WTC11 (cell line): ENCODE data around the gene SOD1. TPM values are rescaled to one million over a fixed set of nuclear protein-coding genes. Genes with fewer than 3 reads are reported as not detected.
A peak's percentile ranks its signal among the peaks of the same experiment; 100 is the strongest.

ENCODE experiments used
- ATAC-seq: fragments of 200-7000 bp; cut with Tn5 transposase; 2 replicates; pipeline ENCODE4 v1.10.0; 2021; ENCODE audit warnings: mild to moderate bottlenecking, moderate library complexity
- CTCF ChIA-PET: fragments of 300-600 bp; sonication (Branson Sonifier 250); formaldehyde crosslinking; loops from one replicate; lab custom pipeline; 2021; ENCODE audit warnings: antibody characterized with exemption; lab: Charles Lee
- POLR2A ChIA-PET: fragments of 350-600 bp; sonication (Branson Sonifier 250); formaldehyde crosslinking; loops from one replicate; lab custom pipeline; 2021; ENCODE audit warnings: antibody characterized with exemption; lab: Charles Lee
- DNase-seq: peaks from one replicate; pipeline ENCODE4 v3.0.0; 2021; ENCODE audit warnings: low spot score
- H3K27ac Mint-ChIP-seq: 2 replicates; pipeline ENCODE4 v1.8.0; 2021; ENCODE audit warnings: mixed read lengths
- H3K27me3 Mint-ChIP-seq: 2 replicates; pipeline ENCODE4 v1.8.0; 2021; ENCODE audit warnings: low read depth, mild to moderate bottlenecking, moderate library complexity, mixed read lengths
- H3K36me3 Mint-ChIP-seq: 2 replicates; pipeline ENCODE4 v1.8.0; 2021; ENCODE audit warnings: mixed read lengths
- H3K4me1 Mint-ChIP-seq: 2 replicates; pipeline ENCODE4 v1.8.0; 2022; ENCODE audit warnings: mixed read lengths
- H3K4me3 Mint-ChIP-seq: 2 replicates; pipeline ENCODE4 v1.8.0; 2021; ENCODE audit warnings: mild to moderate bottlenecking, moderate library complexity, mixed read lengths
- H3K9me3 Mint-ChIP-seq: 2 replicates; pipeline ENCODE4 v1.8.0; 2021; ENCODE audit warnings: mixed read lengths
- ATF1 ChIP-seq: sonication (generic); formaldehyde crosslinking; IDR thresholded peaks from 2 replicates; pipeline ENCODE4 v1.8.1; 2023; ENCODE audit warnings: mild to moderate bottlenecking, moderate library complexity, missing genetic modification reagents
- CTCF ChIP-seq: fragments of 200-600 bp; IDR thresholded peaks from 2 replicates; pipeline ENCODE4 v1.8.0; 2022; ENCODE audit warnings: antibody characterized with exemption
- E2F1 ChIP-seq: sonication (generic); formaldehyde crosslinking; IDR thresholded peaks from 2 replicates; pipeline ENCODE4 v1.8.0; 2022; ENCODE audit warnings: mild to moderate bottlenecking, missing genetic modification reagents
- E2F5 ChIP-seq: sonication (generic); formaldehyde crosslinking; IDR thresholded peaks from 2 replicates; pipeline ENCODE4 v1.8.1; 2022; ENCODE audit warnings: mild to moderate bottlenecking, moderate library complexity, missing genetic modification reagents
- EMX1 ChIP-seq: fragments of 250-450 bp; sonication (Bioruptor Pico); IDR thresholded peaks from 2 replicates; pipeline ENCODE4 v1.8.0; 2021; ENCODE audit warnings: mild to moderate bottlenecking
- FOXK1 ChIP-seq: sonication (generic); formaldehyde crosslinking; IDR thresholded peaks from 2 replicates; pipeline ENCODE4 v1.8.0; 2022; ENCODE audit warnings: mild to moderate bottlenecking, moderate library complexity, missing genetic modification reagents
- GTF2I ChIP-seq: fragments of 250-450 bp; sonication (Bioruptor Pico); conservative IDR thresholded peaks from 2 replicates; pipeline ENCODE4 v1.4.0; 2021; ENCODE audit warnings: mild to moderate bottlenecking
- KAT7 ChIP-seq: sonication (generic); formaldehyde crosslinking; IDR thresholded peaks from 2 replicates; pipeline ENCODE4 v1.8.1; 2023; ENCODE audit warnings: missing genetic modification reagents, mild to moderate bottlenecking, borderline replicate concordance
- NFE2L1 ChIP-seq: sonication (generic); formaldehyde crosslinking; IDR thresholded peaks from 2 replicates; pipeline ENCODE4 v1.8.1; 2023; ENCODE audit warnings: missing genetic modification reagents
- NFYB ChIP-seq: sonication (generic); formaldehyde crosslinking; conservative IDR thresholded peaks from 2 replicates; pipeline ENCODE4 v1.8.0; 2022; ENCODE audit warnings: low read depth, missing genetic modification reagents
- PREB ChIP-seq: sonication (generic); formaldehyde crosslinking; IDR thresholded peaks from 2 replicates; pipeline ENCODE4 v1.8.1; 2022; ENCODE audit warnings: mild to moderate bottlenecking, missing genetic modification reagents, moderate library complexity, borderline replicate concordance
- TCF7 ChIP-seq: sonication (generic); formaldehyde crosslinking; IDR thresholded peaks from 2 replicates; pipeline ENCODE4 v1.8.0; 2022; ENCODE audit warnings: mild to moderate bottlenecking, low read depth, missing genetic modification reagents, moderate library complexity
- ZNF138 ChIP-seq: sonication (generic); formaldehyde crosslinking; conservative IDR thresholded peaks from 2 replicates; pipeline ENCODE4 v1.8.1; 2022; ENCODE audit warnings: mild to moderate bottlenecking, moderate library complexity, missing genetic modification reagents
- ZNF281 ChIP-seq: sonication (generic); formaldehyde crosslinking; IDR thresholded peaks from 2 replicates; pipeline ENCODE4 v1.8.0; 2023; ENCODE audit warnings: mild to moderate bottlenecking, missing genetic modification reagents
- ZNF671 ChIP-seq: fragments of 250-450 bp; sonication (Bioruptor Pico); IDR thresholded peaks from 2 replicates; pipeline ENCODE4 v1.8.0; 2021; ENCODE audit warnings: mild to moderate bottlenecking
- total RNA-seq: library from RNA; stranded (reverse); gene quantifications from 3 replicates; pipeline ENCODE4 v1.2.3, GENCODE V29; 2021

SOD1 gene
- total RNA-seq, 1 experiment from 2014 or later = 181 TPM

GRCh38 chr21:31710586-31710985, 51.1 kb downstream of the SOD1 start:
- Mint-ChIP-seq H3K27ac (peak overlapping the region; percentile 3; the same call in 1 of the 2 replicates), H3K36me3 (no peaks in the 10 kb centered on the region), H3K9me3 (no peaks in the 10 kb centered on the region)

More at GRCh38 chr21:31710586-31710985, 51.1 kb downstream of the SOD1 start:
- TF ChIP-seq NFE2L1 (CRISPR knock-in tag) (no peak), GTF2I (CRISPR knock-in tag) (no peak), KAT7 (no peak), ZNF671 (CRISPR knock-in tag) (no peak), PREB (no peak), TCF7 (CRISPR knock-in tag) (no peak), FOXK1 (CRISPR knock-in tag) (no peak), NFYB (CRISPR knock-in tag) (no peak), ATF1 (no peak), ZNF138 (no peak), CTCF (no peak), ZNF281 (CRISPR knock-in tag) (no peak), E2F5 (CRISPR knock-in tag) (no peak), E2F1 (no peak), EMX1 (CRISPR knock-in tag) (no peak)
- no peak overlapping the region for H3K4me3 Mint-ChIP-seq
- H3K4me1 Mint-ChIP-seq = peaks cover 76% of the 10 kb centered on the region
- no peak for DNase-seq
- no peak for ATAC-seq
- POLR2A ChIA-PET = interaction anchor here (0.6 kb wide), 1 partner anchor 62 kb away, joined by 6 read pairs; no protein-coding TSS in a partner anchor
- CTCF ChIA-PET = no interaction called here
- no peaks in the 10 kb centered on the region for H3K27me3 Mint-ChIP-seq
